HG02970 (cell line): ENCODE results near the gene HLA-E.
"Not testable (repeated sequence)": the region's sequence is repeated elsewhere in the genome, so short reads cannot be mapped to it uniquely, and the experiment has no call there.

Source experiments
- ATAC-seq: cut with Tn5 transposase; IDR thresholded peaks from one replicate; pipeline ENCODE4 v1.9.1; 2021; ENCODE audit warnings: mild to moderate bottlenecking, moderate library complexity, moderate number of reproducible peaks; ENCODE audit not compliant: unreplicated experiment, low FRiP score

HLA-E gene

GRCh38 chr6:30480536-30481156 is 8.7 kb upstream of the HLA-E start:
- no peak for ATAC-seq

GRCh38 chr6:30481211-30481964 is 7.9 kb upstream of the HLA-E start:
- no peak for ATAC-seq

GRCh38 chr6:30481965-30482644 is 7.2 kb upstream of the HLA-E start:
- ATAC-seq: peak; percentile 51

- no peak for ATAC-seq
Observed at GRCh38 chr6:30483677-30484279, 5.5 kb upstream of the HLA-E start.

- ATAC-seq: no peak
Observed at GRCh38 chr6:30485236-30485635, 4.1 kb upstream of the HLA-E start.

GRCh38 chr6:30487926-30488325 is 1.4 kb upstream of the HLA-E start:
- no peak for ATAC-seq

GRCh38 chr6:30488697-30489080 is 620 bp upstream of the HLA-E start:
- ATAC-seq: not testable (repeated sequence)

- peak; percentile 18 for ATAC-seq
Observed at GRCh38 chr6:30490026-30490876, 942 bp downstream of the HLA-E start.

- not testable (repeated sequence) for ATAC-seq
Observed at GRCh38 chr6:30491291-30491953, 2.1 kb downstream of the HLA-E start.

GRCh38 chr6:30491991-30492952 is 3.0 kb downstream of the HLA-E start:
- ATAC-seq: no peak

- no peak for ATAC-seq
Observed at GRCh38 chr6:30493643-30494250, 4.4 kb downstream of the HLA-E start.

GRCh38 chr6:30494291-30494861 is 5.1 kb downstream of the HLA-E start:
- ATAC-seq: no peak

GRCh38 chr6:30495060-30495459 is 5.8 kb downstream of the HLA-E start:
- ATAC-seq: not testable (repeated sequence)

GRCh38 chr6:30495993-30496392 is 6.7 kb downstream of the HLA-E start:
- no peak for ATAC-seq

GRCh38 chr6:30497261-30497599 is 7.9 kb downstream of the HLA-E start:
- ATAC-seq: not testable (repeated sequence)

- ATAC-seq: no peak
Observed at GRCh38 chr6:30497714-30498113, 8.4 kb downstream of the HLA-E start.

GRCh38 chr6:30498705-30499104 is 9.4 kb downstream of the HLA-E start:
- not testable (repeated sequence) for ATAC-seq
